GM12801 (cell line): ENCODE results near the gene NGRN.

Source experiments
- TF ChIP-seq, protein P1 (sequence below): IDR thresholded peaks from one replicate; pipeline ENCODE4 v1.5.1; 2011; ENCODE audit warnings: control low read depth; ENCODE audit not compliant: insufficient read length; ENCODE audit errors: extremely low read depth

The NGRN gene

GRCh38 chr15:90225047-90225446, 40.4 kb upstream of the NGRN start:
- TF ChIP-seq, protein P1, sequence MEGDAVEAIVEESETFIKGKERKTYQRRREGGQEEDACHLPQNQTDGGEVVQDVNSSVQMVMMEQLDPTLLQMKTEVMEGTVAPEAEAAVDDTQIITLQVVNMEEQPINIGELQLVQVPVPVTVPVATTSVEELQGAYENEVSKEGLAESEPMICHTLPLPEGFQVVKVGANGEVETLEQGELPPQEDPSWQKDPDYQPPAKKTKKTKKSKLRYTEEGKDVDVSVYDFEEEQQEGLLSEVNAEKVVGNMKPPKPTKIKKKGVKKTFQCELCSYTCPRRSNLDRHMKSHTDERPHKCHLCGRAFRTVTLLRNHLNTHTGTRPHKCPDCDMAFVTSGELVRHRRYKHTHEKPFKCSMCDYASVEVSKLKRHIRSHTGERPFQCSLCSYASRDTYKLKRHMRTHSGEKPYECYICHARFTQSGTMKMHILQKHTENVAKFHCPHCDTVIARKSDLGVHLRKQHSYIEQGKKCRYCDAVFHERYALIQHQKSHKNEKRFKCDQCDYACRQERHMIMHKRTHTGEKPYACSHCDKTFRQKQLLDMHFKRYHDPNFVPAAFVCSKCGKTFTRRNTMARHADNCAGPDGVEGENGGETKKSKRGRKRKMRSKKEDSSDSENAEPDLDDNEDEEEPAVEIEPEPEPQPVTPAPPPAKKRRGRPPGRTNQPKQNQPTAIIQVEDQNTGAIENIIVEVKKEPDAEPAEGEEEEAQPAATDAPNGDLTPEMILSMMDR = no peak

DNA sequence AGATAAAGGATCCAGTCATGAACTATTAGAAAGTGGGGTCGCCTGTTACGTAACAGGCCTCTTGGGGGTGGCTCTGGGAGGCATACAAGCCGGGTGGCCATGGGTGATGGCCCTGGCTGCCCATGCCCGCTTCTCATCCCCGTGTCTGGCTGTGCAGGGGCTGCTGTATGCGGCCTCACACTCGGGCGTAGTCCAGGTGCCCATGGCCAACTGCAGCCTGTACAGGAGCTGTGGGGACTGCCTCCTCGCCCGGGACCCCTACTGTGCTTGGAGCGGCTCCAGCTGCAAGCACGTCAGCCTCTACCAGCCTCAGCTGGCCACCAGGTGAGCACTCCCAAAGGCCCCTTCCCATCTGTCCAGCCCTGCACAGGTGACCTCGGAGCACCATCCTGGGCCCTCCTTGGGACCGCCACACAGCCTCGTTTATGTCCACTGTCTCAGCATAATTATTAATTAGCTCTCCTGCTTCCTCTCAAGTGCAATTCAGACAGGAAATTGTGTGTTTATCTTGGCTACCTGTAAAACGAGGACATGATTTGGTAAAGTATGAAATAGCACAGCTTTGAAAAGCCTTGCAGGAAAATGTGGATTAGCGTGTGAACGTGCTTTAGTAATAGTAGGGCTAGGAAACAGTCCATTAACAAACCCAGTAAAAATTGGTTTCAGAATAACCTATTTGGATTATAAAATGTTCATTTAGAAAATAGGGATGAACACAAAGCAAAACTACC, 39.8 kb upstream of the NGRN start:
- TF ChIP-seq, protein P1 = no peak

GRCh38 chr15:90227336-90227735, 38.1 kb upstream of the NGRN start:
- TF ChIP-seq, protein P1 = no peak

GRCh38 chr15:90227816-90228772, 37.4 kb upstream of the NGRN start:
- TF ChIP-seq, protein P1 = no peak

GRCh38 chr15:90228960-90229359, 36.5 kb upstream of the NGRN start:
- TF ChIP-seq, protein P1 = no peak

- TF ChIP-seq, protein P1 = no peak
Measured at GRCh38 chr15:90230071-90230494, 35.4 kb upstream of the NGRN start.

DNA sequence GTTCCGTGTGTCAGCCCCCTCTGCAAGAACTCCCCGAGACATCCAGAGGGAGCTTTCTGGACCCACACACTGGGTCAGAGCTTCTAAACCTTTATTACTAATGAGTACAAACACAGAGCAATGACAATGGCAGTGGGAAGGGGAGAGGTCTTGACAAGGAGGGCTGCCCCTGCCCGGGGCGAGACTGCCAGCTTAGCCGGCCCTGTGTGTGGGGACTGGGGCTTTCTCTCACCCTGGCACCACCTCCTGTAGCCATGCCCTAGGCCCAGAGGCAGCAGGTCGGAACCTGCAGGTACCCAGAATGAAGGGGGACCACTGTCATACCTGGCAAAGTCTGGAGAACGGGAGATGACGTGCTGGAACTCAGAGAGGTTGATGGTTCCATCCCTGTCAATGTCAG, 34.9 kb upstream of the NGRN start:
- TF ChIP-seq, protein P1 = no peak
